Nucleus accumbens (tissue), 56 donors: ENCODE data around the gene HHAT.

Source experiments
- DNase-seq, 56 donors: peaks; one replicate each; lab custom pipeline; 2025; lab: John Stamatoyannopoulos, UW

Gene HHAT

DNA sequence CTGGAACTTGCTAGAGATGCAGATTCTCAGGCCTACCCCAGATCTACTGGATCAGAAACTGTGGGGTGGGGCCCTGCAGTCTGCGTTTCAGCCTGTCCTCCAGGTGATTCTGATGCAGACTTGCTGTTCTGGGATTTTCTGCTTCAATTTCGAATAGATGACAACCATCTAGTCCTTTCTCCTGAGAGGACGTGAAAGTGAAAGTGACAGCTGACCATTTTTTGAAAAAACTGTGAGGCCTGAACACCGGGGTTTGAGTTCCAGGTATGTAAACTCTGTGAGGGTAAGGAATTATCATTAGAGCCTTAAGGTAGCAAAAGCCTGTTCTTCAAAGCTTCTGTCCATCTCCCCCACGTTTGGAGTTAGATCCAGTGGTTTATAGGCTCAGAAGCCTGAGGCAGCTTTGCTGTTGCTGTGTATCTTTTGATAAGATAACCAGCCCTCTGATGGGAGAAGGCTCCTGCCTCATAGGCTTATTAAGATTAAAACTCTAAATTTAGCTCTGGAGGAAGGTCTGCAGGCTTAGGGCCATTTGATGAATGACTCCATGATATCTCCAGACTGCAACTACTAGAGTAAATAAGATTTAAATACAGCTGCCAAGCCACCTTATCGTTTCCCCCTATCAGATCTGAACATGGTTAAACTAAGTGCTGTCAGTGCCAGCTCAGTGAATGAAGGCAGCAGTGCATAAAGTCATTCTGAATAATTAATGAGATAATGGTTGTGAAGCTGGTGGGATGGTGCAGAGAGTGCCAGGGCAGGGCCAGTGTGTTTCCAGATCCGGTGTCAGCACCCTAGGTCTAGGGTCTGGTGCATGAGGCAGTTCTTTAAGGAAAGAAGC lies 335.2 kb downstream of the HHAT start:
- no peak for DNase-seq

DNA sequence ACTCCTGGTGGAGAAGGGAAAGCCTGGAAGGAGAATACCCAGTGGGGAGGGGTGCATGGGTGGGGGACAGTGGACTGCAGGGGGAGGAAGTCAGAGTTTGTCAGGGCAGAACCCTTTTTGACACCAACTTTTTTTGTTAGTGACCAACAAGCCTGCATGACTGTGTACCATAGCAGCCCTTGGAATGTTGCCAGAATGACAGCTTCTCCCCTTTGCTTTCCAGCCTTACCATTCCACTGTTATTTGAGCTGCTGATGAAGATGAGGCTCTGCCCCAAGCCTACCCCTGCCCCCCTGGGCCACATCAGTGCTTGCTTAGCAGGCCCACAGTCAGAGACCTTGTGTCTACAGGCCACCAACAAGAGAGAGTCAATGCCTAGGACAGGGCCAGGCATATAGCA lies 341.2 kb downstream of the HHAT start:
- no peak for DNase-seq

DNA sequence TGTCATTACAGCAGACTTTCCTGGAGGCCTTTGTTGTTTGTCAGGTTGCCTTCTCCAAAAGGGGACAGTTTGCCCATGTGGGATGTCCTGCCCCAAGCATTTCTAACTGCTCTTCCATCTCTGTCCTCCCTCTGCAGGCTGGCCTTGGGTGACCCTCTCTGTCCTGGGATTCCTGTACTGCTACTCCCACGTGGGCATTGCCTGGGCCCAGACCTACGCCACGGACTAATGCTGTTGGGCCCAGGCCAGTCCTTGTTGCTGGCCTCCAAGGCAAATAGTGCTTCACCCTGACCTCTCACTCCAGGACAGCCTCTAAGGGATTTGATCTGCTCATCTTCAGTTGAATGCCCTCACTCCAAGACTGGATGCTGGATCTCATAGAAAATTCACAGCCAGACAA lies 345.4 kb downstream of the HHAT start:
- DNase-seq, result no peak

DNA sequence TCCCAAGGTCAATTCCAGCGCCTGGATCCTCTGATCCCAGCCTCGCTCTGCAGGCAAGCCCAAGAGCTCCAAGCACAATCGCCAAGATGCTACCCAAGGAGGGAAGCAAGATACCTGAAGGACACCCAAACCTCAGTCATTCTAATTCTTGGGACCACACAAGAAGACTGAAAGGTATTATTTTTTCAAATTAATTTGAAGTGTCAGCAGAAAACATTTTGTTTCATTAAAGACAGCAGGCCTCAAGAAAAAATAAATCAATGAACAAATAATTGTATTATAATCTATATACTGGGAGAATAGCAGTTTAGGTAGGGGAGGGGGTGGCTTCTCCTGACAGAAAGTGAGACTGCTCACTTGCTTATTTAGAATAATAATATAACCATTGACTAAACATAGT lies 347.8 kb downstream of the HHAT start:
- no peak for DNase-seq

DNA sequence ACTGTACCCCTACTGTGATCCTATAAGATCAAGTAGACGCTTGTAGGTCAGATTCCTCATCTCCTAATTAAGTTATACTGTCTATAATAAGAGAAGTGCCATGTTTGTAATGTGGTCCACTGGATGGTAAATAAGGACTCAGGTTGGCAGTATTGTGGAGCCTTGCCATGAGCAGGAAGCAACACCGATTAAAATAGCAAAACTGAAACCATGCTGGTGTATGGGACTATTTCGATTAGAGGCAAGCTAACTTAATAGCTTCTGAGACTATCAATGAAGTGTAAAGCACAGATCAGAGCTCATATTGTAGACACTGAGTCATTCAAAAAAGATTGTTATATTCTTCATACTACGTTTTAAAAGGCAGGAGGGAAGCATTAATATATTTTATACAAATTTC lies 348.8 kb downstream of the HHAT start:
- no peak for DNase-seq

DNA sequence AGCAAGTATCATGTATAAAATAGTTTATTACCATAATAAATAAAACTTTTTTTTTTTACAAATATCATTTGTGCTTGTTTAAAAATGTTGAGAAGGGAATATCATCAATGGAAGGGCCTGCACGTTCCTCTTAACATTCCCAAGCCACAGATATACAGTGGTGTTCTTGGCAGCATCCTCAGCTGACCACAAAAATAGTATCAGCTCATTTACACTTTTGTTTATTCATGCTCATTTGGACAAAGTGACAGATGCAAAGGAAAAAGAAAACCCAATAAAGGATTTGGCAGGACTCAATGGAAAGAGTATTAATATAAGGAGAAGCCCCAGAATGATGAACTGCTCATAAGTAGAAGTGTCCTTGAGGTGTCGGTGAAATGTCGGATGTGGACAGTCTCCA lies 349.6 kb downstream of the HHAT start:
- no peak for DNase-seq

DNA sequence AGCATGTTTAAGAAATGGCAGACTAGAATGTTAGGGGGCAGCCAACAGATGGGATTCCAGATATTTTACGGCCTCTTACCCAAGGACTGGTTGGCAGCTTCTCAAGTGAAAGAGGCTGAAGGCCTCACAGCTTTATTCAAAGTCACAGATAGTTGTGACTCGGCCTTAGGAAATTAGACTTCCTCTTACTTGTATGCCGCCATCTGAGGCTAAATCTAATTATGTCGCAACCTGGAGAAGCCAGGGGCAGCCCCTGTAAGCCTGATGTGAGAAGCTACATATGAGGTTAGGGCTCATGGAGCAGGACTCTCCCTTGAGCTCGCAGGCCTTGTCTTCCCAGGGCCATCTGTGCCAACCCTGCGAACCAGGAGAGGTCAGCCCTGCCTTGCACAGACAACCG lies 352.5 kb downstream of the HHAT start:
- DNase-seq, result no peak

DNA sequence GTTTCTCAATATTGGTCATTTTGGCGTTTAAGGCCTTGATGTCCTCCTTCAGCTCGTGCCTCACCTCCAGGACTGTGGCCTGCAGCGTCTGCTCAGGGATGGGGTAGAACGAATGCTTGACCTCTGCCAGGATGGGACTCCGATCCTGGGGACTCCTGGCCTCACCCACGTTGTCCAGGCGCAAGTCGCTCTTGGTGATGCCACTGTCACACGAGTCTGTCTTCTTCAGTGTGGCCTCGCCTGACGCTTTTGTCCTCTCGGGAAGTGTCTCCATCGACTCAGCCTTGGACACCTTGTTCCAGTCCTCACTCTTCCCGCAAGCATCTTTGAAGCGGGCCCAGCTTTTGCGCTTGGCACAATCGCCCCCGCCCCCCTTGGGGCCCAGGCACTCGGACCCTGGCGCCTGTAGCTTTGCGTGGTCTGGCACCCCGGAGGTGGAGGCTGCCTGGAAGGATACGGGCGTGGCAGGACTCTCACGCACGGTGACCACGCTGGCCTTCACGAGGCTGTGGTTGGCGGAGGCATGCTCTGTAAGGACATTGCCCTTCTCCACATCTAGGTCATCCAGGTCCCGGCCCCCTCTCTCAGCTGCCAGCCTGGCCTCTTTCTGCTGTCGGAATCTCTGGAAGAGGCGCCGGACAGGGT lies 354.8 kb downstream of the HHAT start:
- no peak for DNase-seq

DNA sequence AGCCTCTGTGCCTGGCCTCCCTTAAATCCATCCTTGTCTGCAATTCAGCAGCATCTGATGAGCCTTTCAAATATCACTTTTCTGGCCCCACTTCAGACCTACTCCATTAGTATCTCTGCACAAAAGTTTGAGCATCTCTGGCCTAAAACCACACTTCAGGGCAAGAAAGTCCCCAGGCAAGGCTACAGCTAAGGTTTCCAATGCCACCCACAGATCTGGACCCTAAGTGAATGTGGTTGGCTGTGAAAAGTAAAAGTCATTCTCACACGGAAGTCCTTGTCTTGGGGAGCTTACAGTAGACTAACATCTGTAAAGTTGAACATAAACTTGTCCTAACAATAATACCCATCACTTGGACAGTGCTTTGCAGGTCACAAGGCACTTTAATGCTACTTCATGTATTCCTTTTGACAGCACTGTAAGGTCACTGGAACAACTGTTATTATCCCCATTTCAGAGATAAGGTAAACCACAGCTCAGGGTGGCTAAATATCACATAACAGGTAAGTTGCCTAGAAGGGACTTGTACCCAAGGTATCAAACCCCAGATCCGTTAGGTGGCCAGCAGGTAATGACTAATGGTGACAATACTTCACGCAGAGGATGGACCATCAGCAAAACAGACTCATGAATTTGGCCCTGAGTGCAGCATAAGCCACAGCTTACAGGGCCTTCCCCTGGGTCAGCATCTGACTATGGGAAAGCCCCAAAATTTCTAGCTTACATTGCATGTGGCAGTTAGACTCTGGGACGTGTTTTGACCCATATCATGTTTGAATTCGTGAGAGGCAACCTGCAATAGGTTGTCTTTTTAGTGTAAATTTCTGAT lies 356.0 kb downstream of the HHAT start:
- no peak for DNase-seq

DNA sequence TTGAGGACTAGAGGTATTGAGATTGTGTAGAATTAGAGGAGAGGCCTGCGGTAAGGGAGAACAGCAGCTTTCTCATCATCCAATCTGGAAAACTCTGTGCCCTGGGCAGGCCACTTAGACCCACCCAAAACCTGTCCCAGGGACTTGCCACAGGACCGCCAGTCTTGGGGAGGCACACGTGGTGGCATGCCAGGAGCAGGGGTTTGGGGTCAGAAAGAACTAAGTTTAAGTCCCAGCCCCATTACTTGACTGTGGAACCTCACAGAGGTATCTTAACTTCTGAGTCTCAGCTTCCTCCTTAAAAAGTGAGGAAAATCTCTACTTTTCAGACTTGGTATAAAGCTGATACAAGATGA lies 356.6 kb downstream of the HHAT start:
- no peak for DNase-seq

DNA sequence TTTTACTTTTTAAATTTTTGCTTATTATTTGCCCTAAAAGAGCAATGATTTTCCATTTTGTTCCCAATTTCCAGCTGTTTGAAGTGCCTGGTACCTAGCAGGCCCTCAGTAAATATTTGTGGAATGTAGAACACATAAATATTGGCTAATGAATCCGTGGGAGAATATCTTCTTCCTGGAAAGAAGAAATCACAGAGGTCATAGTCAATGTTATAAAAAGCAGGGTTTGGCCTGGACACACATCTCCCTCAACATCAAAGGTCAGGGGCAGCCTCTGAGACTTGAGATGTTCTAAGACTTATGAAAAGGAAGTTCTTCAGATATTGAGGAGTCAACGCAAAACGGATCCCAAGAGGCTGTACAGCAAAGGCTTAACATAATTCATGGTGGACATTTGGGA lies 358.1 kb downstream of the HHAT start:
- DNase-seq, result no peak

DNA sequence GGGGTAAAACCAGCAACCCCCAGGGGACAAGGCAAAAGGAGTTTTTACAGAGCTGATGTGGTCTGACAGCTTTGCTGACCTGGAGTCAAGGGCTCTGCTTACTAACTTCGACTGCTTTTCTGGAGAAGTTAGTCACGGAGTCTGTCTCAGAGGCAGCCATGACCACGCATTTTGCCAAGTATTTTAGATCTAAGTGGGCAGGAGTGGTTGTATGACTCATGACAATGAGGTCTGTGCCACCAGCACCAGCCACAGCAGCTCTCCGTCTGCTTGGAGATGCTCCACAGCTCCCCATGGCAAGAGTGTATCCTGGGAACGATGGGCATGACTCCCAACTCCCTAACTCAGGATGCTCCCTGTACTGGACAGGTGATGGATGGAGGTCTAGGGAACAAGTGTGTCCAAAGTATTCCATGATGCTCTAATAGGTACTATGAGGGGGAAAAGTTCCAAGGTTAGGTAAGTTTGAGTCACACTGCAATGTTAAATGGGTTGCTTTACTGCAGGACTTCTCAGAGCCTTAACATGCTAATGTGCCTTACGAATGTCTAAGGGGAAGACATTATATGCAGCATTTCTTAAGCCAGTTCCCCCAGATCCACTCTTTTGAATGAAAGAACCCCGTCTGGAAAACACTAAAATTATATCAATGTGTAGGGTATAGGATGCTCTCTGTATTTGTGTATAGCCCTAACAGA lies 359.0 kb downstream of the HHAT start:
- peak in 20 of 56 donors; percentile 7 to 62 (median 22) for DNase-seq

DNA sequence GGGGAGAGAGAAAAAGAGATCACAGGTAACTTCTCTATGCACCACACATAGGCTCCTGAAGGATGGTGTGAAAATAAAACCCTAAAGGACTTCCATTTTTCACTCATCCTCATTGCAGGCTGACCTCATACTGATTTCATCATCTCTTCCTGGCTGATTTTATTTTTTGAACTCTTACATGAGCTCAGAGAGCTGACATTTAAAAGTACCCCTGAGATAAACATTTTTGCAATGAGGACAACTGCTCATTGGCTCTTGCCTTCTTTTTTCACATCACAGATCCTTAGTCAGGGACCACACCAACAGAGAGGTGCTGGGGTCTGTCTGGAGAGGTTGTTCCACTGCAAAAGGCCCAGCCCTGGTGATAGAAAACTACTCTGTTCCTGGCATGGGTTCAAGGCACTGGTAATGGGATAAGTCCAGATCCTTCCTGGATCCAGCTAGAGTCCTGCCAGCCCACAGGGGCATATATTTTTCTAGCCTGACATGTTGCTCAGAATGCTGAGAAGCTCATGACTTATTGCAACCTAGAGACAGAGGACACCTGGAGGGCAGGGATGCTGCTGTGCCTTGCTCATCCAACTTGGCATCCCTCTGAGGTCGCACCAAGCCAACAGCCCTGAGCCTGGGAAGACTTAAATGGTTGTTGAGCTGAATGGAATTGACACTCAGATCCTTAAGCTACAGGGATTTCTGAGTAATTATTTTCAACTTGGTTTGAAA lies 360.0 kb downstream of the HHAT start:
- DNase-seq, result no peak

DNA sequence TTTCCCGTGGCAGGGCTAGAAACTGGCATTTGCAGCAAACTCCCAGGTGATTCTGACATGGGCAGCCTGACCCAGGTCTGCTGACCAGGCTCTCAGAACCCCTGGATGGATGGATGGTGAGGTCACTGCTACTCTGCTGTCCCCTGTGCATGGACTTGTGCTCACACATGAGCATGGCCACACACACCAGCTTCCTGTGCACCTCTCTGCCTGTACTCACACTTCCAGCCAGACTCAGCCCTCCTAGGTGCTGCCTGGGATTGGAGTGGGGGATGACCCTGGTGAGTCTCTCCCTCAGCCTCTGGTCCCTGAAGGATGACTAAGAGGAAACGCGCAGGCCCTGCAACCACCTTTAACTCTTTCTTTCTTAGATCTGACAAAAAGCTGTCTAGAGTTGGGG lies 361.1 kb downstream of the HHAT start:
- DNase-seq, result no peak

DNA sequence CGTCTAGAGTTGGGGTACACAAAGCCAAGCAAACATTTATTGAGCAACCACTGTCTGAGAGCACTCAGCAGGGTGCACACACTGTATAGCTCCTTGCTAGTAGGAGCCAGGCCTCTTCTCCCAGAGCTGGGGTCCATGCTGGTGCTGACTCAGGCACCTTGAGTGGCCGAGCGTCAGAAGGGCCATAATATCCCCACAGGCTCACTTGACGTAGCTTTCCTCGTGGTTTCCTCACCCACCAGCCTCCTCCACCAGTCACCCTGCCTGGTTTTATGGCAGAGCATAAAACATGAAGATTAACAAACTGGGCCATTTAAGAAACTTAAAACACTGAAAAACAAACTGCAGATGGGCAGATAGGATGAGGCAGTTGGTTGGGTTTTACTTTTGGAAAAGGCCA lies 361.5 kb downstream of the HHAT start:
- DNase-seq, result no peak

DNA sequence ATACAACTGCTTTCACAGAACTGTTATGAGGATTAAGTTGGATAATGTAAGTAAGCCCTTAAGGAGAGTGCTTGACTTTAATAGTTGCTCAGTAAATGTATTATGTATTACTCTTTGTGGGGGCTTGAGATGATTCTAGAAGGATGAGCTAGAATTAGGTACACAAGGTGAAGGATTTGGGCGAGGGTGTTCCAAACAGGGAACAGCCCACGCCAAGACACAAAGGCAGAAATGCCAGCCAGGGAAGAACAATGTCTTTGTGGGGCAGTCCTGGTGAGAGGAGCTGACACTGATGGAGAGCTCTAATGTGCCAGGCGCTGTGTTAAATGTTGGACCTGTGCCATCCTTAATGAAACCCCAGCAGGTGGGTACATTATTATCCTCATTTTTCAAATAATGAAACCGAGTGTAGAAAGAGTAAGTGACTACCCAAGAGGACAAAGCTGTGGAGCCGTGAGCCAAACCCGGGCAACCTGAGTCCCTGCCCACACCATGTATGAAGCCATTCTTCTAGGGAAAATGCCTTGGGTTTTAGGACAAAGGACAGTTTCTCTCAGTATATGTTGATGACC lies 362.4 kb downstream of the HHAT start:
- DNase-seq, result no peak

DNA sequence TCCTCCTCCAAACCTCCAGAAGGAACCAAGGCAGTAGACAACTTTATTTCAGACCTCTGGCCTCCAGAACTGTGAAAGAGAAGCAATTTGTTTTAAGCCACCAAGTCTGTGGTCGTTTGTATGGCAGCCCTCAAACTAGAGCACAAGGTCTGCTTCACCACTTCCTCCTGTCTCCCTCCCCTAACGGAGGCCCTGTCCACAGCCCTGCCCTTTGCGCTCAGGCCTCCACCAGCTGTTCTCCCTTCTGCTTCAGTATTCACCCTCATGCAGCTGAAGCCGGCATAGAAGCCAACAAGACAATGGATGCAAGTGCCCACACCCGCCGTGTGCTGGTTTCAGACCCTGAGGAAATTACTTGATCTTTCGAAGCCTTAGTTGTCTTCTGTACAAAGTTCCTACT lies 364.1 kb downstream of the HHAT start:
- DNase-seq, result peak in 1 of 56 donors; percentile 12

DNA sequence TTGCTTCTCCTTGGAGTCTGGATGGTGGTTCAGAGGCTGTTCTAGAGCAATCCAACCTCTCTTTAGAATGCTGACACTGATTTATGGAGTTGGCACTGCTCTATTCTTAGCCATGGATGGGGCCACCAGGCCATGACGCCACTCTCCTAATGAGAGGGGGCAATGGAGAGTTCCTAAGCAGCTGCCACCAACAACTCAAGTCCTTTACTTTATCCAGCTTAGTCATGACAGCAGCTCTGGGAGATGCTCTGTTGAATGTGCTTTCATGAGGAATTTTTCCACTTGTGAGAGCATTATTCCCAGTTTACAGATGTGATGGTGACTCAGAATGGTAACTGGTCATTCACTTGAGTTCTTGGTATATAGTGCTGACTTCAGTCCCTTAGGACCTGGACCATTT lies 366.3 kb downstream of the HHAT start:
- no peak for DNase-seq

DNA sequence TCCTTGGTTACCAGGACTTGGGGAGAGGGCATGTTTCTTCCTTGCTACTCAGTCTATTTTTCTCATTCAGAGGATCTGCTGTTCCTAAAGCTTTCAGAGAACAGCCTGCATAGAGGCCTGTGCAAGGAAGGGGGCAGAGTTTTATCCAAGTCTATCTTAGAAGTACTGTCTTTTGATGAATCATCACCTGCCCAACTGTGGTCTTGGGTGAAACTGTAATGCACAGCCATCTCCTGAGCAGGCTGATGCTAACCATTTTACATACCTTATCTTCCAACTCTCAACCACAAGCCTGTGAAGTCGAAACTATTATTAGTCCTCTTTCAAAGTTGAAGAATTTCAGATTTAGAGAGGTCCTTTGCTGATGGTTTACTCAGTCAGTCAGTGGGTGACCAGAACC lies 368.0 kb downstream of the HHAT start:
- DNase-seq, result no peak

DNA sequence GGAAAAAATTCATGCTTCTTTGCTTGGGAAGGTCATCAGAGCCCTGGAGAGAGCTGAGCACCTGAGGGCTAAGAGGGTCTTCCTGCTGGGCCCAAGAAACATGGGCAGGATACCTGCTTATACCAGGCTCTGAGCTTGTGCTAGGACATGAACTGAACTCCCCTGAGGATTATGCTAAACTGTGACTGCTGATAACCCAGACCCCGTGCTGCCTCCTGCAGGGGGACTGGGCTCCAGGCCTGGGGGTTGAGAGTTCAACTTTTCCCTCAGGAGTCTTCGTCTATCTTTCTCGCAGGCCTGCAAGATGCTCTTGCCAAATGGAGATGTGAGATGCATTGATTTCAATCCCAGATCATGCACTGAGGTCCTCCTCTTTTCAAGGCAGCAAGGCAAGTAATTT lies 368.5 kb downstream of the HHAT start:
- no peak for DNase-seq
